HEK293T (cell line): ENCODE measurements around the gene SLK.

Experiments used
- ARNT ChIP-seq: fragments of 450-650 bp; IDR thresholded peaks from 2 replicates; pipeline ENCODE4 v1.6.1; 2017; ENCODE audit warnings: mild to moderate bottlenecking
- BHLHE40 ChIP-seq: fragments of 450-650 bp; IDR thresholded peaks from 2 replicates; pipeline ENCODE4 v1.6.1; 2016; ENCODE audit warnings: mild to moderate bottlenecking, moderate library complexity, borderline replicate concordance
- ELF4 ChIP-seq: fragments of 450-650 bp; IDR thresholded peaks from 2 replicates; pipeline ENCODE4 v1.6.1; 2017; ENCODE audit warnings: antibody characterized with exemption
- FOXA1 ChIP-seq: fragments of 450-650 bp; IDR thresholded peaks from 2 replicates; pipeline ENCODE4 v1.6.1; 2016; ENCODE audit warnings: mild to moderate bottlenecking
- FOXK2 ChIP-seq: fragments of 450-650 bp; IDR thresholded peaks from 2 replicates; pipeline ENCODE4 v1.6.1; 2016; ENCODE audit warnings: mild to moderate bottlenecking
- FOXM1 ChIP-seq: fragments of 450-650 bp; IDR thresholded peaks from 2 replicates; pipeline ENCODE4 v1.6.1; 2017; ENCODE audit warnings: mild to moderate bottlenecking, borderline replicate concordance
- HDGF ChIP-seq: fragments of 450-650 bp; IDR thresholded peaks from 2 replicates; pipeline ENCODE4 v1.6.1; 2017; ENCODE audit warnings: antibody characterized with exemption, borderline replicate concordance
- L3MBTL2 ChIP-seq: fragments of 450-650 bp; conservative IDR thresholded peaks from 2 replicates; pipeline ENCODE4 v1.6.1; 2016; ENCODE audit warnings: mild to moderate bottlenecking
- LEF1 ChIP-seq: fragments of 450-650 bp; IDR thresholded peaks from 2 replicates; pipeline ENCODE4 v1.6.1; 2017; ENCODE audit warnings: mild to moderate bottlenecking, borderline replicate concordance
- SP1 ChIP-seq: fragments of 450-650 bp; IDR thresholded peaks from 2 replicates; pipeline ENCODE4 v1.6.1; 2017
- SUZ12 ChIP-seq: fragments of 450-650 bp; IDR thresholded peaks from 2 replicates; pipeline ENCODE4 v1.6.1; 2016; ENCODE audit warnings: mild to moderate bottlenecking

DNA sequence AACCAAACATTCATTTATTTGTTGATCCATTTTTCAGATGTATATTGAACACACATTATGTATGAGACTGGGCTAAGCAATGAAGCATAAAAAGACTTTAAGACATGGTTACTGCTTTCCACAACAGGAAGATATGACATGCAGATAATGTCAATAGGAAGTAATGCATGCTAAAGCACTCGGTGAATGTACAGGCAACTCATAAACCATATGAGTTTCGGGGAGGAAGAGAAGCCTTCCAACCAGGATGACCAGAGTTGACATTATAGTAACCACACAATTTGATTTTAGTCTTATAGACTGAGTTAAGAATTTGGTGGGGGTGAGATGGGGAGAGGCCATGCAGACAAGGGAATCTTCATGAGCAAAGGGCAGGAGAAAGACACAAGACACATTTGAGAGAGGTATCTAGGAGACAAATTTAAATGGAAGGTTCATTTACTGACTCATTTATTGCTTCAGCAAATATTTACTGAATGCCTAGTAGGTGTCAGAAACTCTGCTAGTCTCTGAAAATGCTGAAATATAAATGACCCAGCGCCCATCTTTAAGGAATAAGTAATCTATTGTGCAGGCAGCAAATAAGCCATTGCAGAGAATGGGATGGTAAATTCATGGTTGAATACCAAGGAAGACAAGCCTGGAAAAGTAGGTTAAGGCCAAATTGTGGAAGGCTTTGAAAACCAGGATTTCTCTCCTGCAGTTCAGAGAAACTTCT lies 19.0 kb upstream of the SLK start:
- TF ChIP-seq SP1 (no peak), FOXK2 (no peak), SUZ12 (no peak), HDGF (no peak), ELF4 (no peak), BHLHE40 (no peak), ARNT (no peak), FOXA1 (no peak), FOXM1 (no peak), L3MBTL2 (no peak), LEF1 (no peak)
